Measurements from ENCODE around the gene LARP4.
"Not testable (repeated sequence)": the region's sequence is repeated elsewhere in the genome, so short reads cannot be mapped to it uniquely, and the experiment has no call there.

LARP4 gene

GRCh38 chr12:50400638-50401499 is at the start of gene LARP4:
TSS of gene LARP4 (plus strand) at chr12:50400885. CDS start at chr12:50401011, 126 bp downstream.
- Mint-ChIP-seq H3K27ac (peak within 1 kb of the TSS; percentile 97), H3K4me3 (peak within 1 kb of the TSS; percentile 97), H3K4me1 (ENCODE audit: low read depth) (peaks cover 17% of the 10 kb centered on the region), H3K9me3 (no peaks in the 10 kb centered on the region), H3K36me3 (ENCODE audit: low read depth) (peaks cover 10% of the 10 kb centered on the region), H3K27me3 (peaks cover 10% of the 10 kb centered on the region)
- intact Hi-C loops (cut with micrococcal nuclease): no loop called here

GRCh38 chr12:50351120-50352043 is 49.3 kb upstream of the LARP4 start:
- no peaks in the 10 kb centered on the region for H3K4me1 Mint-ChIP-seq (ENCODE audit: low read depth)
- H3K9me3 Mint-ChIP-seq: no peaks in the 10 kb centered on the region
- H3K36me3 Mint-ChIP-seq (ENCODE audit: low read depth): no peaks in the 10 kb centered on the region
- H3K27me3 Mint-ChIP-seq: no peaks in the 10 kb centered on the region
- no peak overlapping the region for H3K27ac Mint-ChIP-seq
- intact Hi-C loops (cut with micrococcal nuclease): no loop called here
- no peak overlapping the region for H3K4me3 Mint-ChIP-seq

GRCh38 chr12:50353404-50353803 is 47.3 kb upstream of the LARP4 start:
- no peaks in the 10 kb centered on the region for H3K9me3 Mint-ChIP-seq
- H3K4me1 Mint-ChIP-seq (ENCODE audit: low read depth): no peaks in the 10 kb centered on the region
- no peaks in the 10 kb centered on the region for H3K36me3 Mint-ChIP-seq (ENCODE audit: low read depth)
- no peak overlapping the region for H3K27ac Mint-ChIP-seq
- H3K4me3 Mint-ChIP-seq: no peak overlapping the region
- intact Hi-C loops (cut with micrococcal nuclease): no loop called here
- H3K27me3 Mint-ChIP-seq: no peaks in the 10 kb centered on the region

GRCh38 chr12:50353869-50354593 is 46.7 kb upstream of the LARP4 start:
- H3K9me3 Mint-ChIP-seq: no peaks in the 10 kb centered on the region
- no peaks in the 10 kb centered on the region for H3K4me1 Mint-ChIP-seq (ENCODE audit: low read depth)
- H3K27me3 Mint-ChIP-seq: no peaks in the 10 kb centered on the region
- intact Hi-C loops (cut with micrococcal nuclease): no loop called here
- H3K36me3 Mint-ChIP-seq (ENCODE audit: low read depth): no peaks in the 10 kb centered on the region
- no peak overlapping the region for H3K4me3 Mint-ChIP-seq
- no peak overlapping the region for H3K27ac Mint-ChIP-seq

GRCh38 chr12:50354908-50355307 is 45.8 kb upstream of the LARP4 start:
- intact Hi-C loops (cut with micrococcal nuclease): no loop called here
- Mint-ChIP-seq H3K27me3 (no peaks in the 10 kb centered on the region), H3K4me1 (ENCODE audit: low read depth) (no peaks in the 10 kb centered on the region), H3K4me3 (no peak overlapping the region), H3K9me3 (no peaks in the 10 kb centered on the region), H3K27ac (no peak overlapping the region), H3K36me3 (ENCODE audit: low read depth) (no peaks in the 10 kb centered on the region)

GRCh38 chr12:50355365-50355764 is 45.3 kb upstream of the LARP4 start:
- no peak overlapping the region for H3K4me3 Mint-ChIP-seq
- intact Hi-C loops (cut with micrococcal nuclease): no loop called here
- no peak overlapping the region for H3K27ac Mint-ChIP-seq
- no peaks in the 10 kb centered on the region for H3K27me3 Mint-ChIP-seq
- H3K4me1 Mint-ChIP-seq (ENCODE audit: low read depth): no peaks in the 10 kb centered on the region
- H3K36me3 Mint-ChIP-seq (ENCODE audit: low read depth): no peaks in the 10 kb centered on the region
- no peaks in the 10 kb centered on the region for H3K9me3 Mint-ChIP-seq

GRCh38 chr12:50362671-50363070 is 38.0 kb upstream of the LARP4 start:
- Mint-ChIP-seq H3K27me3 (no peaks in the 10 kb centered on the region), H3K27ac (no peak overlapping the region), H3K36me3 (ENCODE audit: low read depth) (no peaks in the 10 kb centered on the region), H3K9me3 (no peaks in the 10 kb centered on the region), H3K4me1 (ENCODE audit: low read depth) (no peaks in the 10 kb centered on the region), H3K4me3 (no peak overlapping the region)
- intact Hi-C loops (cut with micrococcal nuclease): no loop called here

- Mint-ChIP-seq H3K4me1 (ENCODE audit: low read depth) (no peaks in the 10 kb centered on the region), H3K27me3 (no peaks in the 10 kb centered on the region), H3K4me3 (no peak overlapping the region), H3K36me3 (ENCODE audit: low read depth) (no peaks in the 10 kb centered on the region), H3K9me3 (no peaks in the 10 kb centered on the region), H3K27ac (no peak overlapping the region)
- intact Hi-C loops (cut with micrococcal nuclease): no loop called here
Observed at GRCh38 chr12:50363141-50363540, 37.5 kb upstream of the LARP4 start.

GRCh38 chr12:50365709-50366406 is 34.8 kb upstream of the LARP4 start:
- H3K27ac Mint-ChIP-seq: no peak overlapping the region
- no peaks in the 10 kb centered on the region for H3K36me3 Mint-ChIP-seq (ENCODE audit: low read depth)
- intact Hi-C loops (cut with micrococcal nuclease): no loop called here
- no peaks in the 10 kb centered on the region for H3K4me1 Mint-ChIP-seq (ENCODE audit: low read depth)
- no peak overlapping the region for H3K4me3 Mint-ChIP-seq
- H3K27me3 Mint-ChIP-seq: no peaks in the 10 kb centered on the region
- no peaks in the 10 kb centered on the region for H3K9me3 Mint-ChIP-seq

- H3K4me3 Mint-ChIP-seq; H3K27ac Mint-ChIP-seq; H3K36me3 Mint-ChIP-seq (ENCODE audit: low read depth); H3K4me1 Mint-ChIP-seq (ENCODE audit: low read depth); H3K27me3 Mint-ChIP-seq; intact Hi-C loops (cut with micrococcal nuclease); H3K9me3 Mint-ChIP-seq: not testable (repeated sequence)
Observed at GRCh38 chr12:50370672-50371071, 30.0 kb upstream of the LARP4 start.

- Mint-ChIP-seq H3K27me3 (no peaks in the 10 kb centered on the region), H3K9me3 (no peaks in the 10 kb centered on the region), H3K27ac (no peak overlapping the region), H3K4me3 (no peak overlapping the region), H3K36me3 (ENCODE audit: low read depth) (no peaks in the 10 kb centered on the region), H3K4me1 (ENCODE audit: low read depth) (no peaks in the 10 kb centered on the region)
- intact Hi-C loops (cut with micrococcal nuclease): no loop called here
Observed at GRCh38 chr12:50375802-50376201, 24.9 kb upstream of the LARP4 start.

GRCh38 chr12:50380761-50381325 is 19.8 kb upstream of the LARP4 start:
- Mint-ChIP-seq H3K4me1 (ENCODE audit: low read depth) (no peaks in the 10 kb centered on the region), H3K27ac (no peak overlapping the region), H3K27me3 (no peaks in the 10 kb centered on the region), H3K4me3 (no peak overlapping the region), H3K9me3 (no peaks in the 10 kb centered on the region), H3K36me3 (ENCODE audit: low read depth) (no peaks in the 10 kb centered on the region)
- intact Hi-C loops (cut with micrococcal nuclease): no loop called here

GRCh38 chr12:50387487-50387886 is 13.2 kb upstream of the LARP4 start:
- Mint-ChIP-seq H3K4me3 (no peak overlapping the region), H3K9me3 (no peaks in the 10 kb centered on the region), H3K27ac (no peak overlapping the region), H3K36me3 (ENCODE audit: low read depth) (no peaks in the 10 kb centered on the region), H3K27me3 (peaks cover 1% of the 10 kb centered on the region), H3K4me1 (ENCODE audit: low read depth) (no peaks in the 10 kb centered on the region)
- intact Hi-C loops (cut with micrococcal nuclease): no loop called here
